Kidney (tissue), 22 donors: ENCODE results near the gene CHRM2. TPM values are rescaled to one million over a fixed set of nuclear protein-coding genes. Genes with fewer than 3 reads are reported as not detected.
"Not testable (repeated sequence)": the region's sequence is repeated elsewhere in the genome, so short reads cannot be mapped to it uniquely, and the experiment has no call there.

Experiments used
- DNase-seq, 5 donors: peaks; one replicate each; pipeline ENCODE4 v3.0.0-alpha.2; 2013 to 2020
- FAIRE-seq: peaks from 2 replicates; lab custom pipeline; 2012; peaks lifted over from hg19 to GRCh38; lab: Jason Lieb, UNC
- H3K27ac ChIP-seq, 2 donors: one replicate each; pipeline ENCODE4 v1.7.0; 2013; ENCODE audit warnings: low read depth in 2 of 2, low read length in 2 of 2, inconsistent platforms in 1 of 2
- H3K27me3 ChIP-seq: one replicate; pipeline ENCODE4 v1.7.1; 2013; ENCODE audit warnings: low read length, inconsistent platforms; ENCODE audit not compliant: control insufficient read depth, insufficient read depth
- H3K36me3 ChIP-seq, 3 donors: one replicate each; pipeline versions ENCODE4 v1.7.0 to v1.7.1; 2013; ENCODE audit warnings: low read length in 3 of 3, control low read depth in 1 of 3, inconsistent platforms in 1 of 3; ENCODE audit not compliant: insufficient read depth in 3 of 3, control insufficient read depth in 2 of 3
- H3K4me1 ChIP-seq, 3 donors: one replicate each; pipeline versions ENCODE4 v1.7.0 to v1.7.1; 2013; ENCODE audit warnings: low read length in 3 of 3, inconsistent platforms in 1 of 3, low read depth in 1 of 3; ENCODE audit not compliant: control insufficient read depth in 2 of 3, insufficient read depth in 2 of 3
- H3K4me3 ChIP-seq, 3 donors: one replicate each; pipeline versions ENCODE4 v1.7.0 to v1.8.1; 2013; ENCODE audit warnings: low read length in 3 of 3, control low read depth in 1 of 3, inconsistent platforms in 1 of 3
- H3K9ac ChIP-seq, 3 donors: one replicate each; pipeline versions ENCODE4 v1.7.0 to v1.7.1; 2013; ENCODE audit warnings: low read length in 3 of 3, control low read depth in 1 of 3, inconsistent platforms in 1 of 3
- H3K9me3 ChIP-seq, 3 donors: one replicate each; pipeline versions ENCODE4 v1.7.0 to v1.7.1; 2013; ENCODE audit warnings: low read length in 3 of 3, control low read depth in 1 of 3, inconsistent platforms in 1 of 3; ENCODE audit not compliant: control insufficient read depth in 2 of 3, insufficient read depth in 1 of 3
- intact Hi-C: fragments of 100-400 bp; cut with DNase I; formaldehyde crosslinking; loops from one replicate; pipeline ENCODE4 v1.11.1; 2022
- long read RNA-seq, 10 donors: library from polyadenylated mRNA in 1 of 10; unstranded in 1 of 10; transcript quantifications; one replicate each; pipeline ENCODE4 v2.0.0 and lab custom pipeline, GENCODE V29; 2021 to 2026
- polyA plus RNA-seq: library from polyadenylated mRNA; stranded (reverse); fragments of 350-450 nt; fragmentation: Illumina TruSeq; extraction: RNeasy Lipid Tissue Mini Kit (QIAGEN cat#74804); gene quantifications from one replicate; pipeline ENCODE4 v1.2.3, GENCODE V29; 2014; ENCODE audit warnings: low read depth, low replicate concordance; ENCODE audit not compliant: insufficient read depth
- total RNA-seq: library from RNA; stranded (reverse); fragmentation: NEBNext Ultra II Directional; extraction: Animal tissue kit (Norgen Biotek cat#: 25700); gene quantifications from one replicate; pipeline ENCODE4 v1.2.1, GENCODE V29; 2021
- TF ChIP-seq, protein P1 (sequence below): IDR thresholded peaks from 3 replicates; pipeline ENCODE4 v1.5.1; 2012; ENCODE audit warnings: mild to moderate bottlenecking, moderate library complexity, borderline replicate concordance; ENCODE audit not compliant: insufficient read depth; ENCODE audit errors: extremely low read depth
- donor health status: control.
- donor health status: control.
- donor health status: control.
- donor health status: control.
- donor health status: control.
- donor health status: DM: yes; HTN: yes; CAD: no.
- donor health status: Normal renal cell carcinoma (clear cell type).

The CHRM2 gene
- not detected for total RNA-seq
- polyA plus RNA-seq = not detected
- long read RNA-seq, donor 1 = 0 reads
- long read RNA-seq, donor 2 = 0 reads
- long read RNA-seq, donor 3 = 0 reads
- long read RNA-seq, donor 4 = 0 reads
- long read RNA-seq, donor 5 = 0 reads
- long read RNA-seq, donor 6 = 0 reads
- long read RNA-seq, donor 7 = 0 reads
- long read RNA-seq, donor 8, partial matches to known transcripts = 0 of 1 reads
- long read RNA-seq, donor 8, other reads (novel, unspliced or antisense) = 0 of 1 reads
- long read RNA-seq, donor 9 = 0 reads
- long read RNA-seq, donor 10 = 0 reads

GRCh38 chr7:136868496-136869000 is at the start of gene CHRM2:
Gene CHRM2 (plus strand): TSS chr7:136868652. CDS start chr7:137014866, 146,214 bp downstream.
- Histone ChIP-seq H3K27me3 (peaks cover 18% of the 10 kb centered on the region), H3K9me3 (no peaks in the 10 kb centered on the region), H3K4me1 (no peaks in the 10 kb centered on the region), H3K4me3 (peak within 1 kb of the TSS in 1 of 3 donors; percentile 36), H3K27ac (no peak within 1 kb of the TSS), H3K36me3 (no peaks in the 10 kb centered on the region), H3K9ac (no peak within 1 kb of the TSS)
- FAIRE-seq (no peak), DNase-seq (peak in 4 of 5 donors; percentile 10 to 34 (median 23))
- TF ChIP-seq, protein P1, sequence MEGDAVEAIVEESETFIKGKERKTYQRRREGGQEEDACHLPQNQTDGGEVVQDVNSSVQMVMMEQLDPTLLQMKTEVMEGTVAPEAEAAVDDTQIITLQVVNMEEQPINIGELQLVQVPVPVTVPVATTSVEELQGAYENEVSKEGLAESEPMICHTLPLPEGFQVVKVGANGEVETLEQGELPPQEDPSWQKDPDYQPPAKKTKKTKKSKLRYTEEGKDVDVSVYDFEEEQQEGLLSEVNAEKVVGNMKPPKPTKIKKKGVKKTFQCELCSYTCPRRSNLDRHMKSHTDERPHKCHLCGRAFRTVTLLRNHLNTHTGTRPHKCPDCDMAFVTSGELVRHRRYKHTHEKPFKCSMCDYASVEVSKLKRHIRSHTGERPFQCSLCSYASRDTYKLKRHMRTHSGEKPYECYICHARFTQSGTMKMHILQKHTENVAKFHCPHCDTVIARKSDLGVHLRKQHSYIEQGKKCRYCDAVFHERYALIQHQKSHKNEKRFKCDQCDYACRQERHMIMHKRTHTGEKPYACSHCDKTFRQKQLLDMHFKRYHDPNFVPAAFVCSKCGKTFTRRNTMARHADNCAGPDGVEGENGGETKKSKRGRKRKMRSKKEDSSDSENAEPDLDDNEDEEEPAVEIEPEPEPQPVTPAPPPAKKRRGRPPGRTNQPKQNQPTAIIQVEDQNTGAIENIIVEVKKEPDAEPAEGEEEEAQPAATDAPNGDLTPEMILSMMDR = no peak
- intact Hi-C loops = no loop called here

- H3K9me3 ChIP-seq, intact Hi-C loops, DNase-seq, H3K9ac ChIP-seq, H3K27me3 ChIP-seq, H3K27ac ChIP-seq, FAIRE-seq, H3K36me3 ChIP-seq, H3K4me3 ChIP-seq, H3K4me1 ChIP-seq: not testable (repeated sequence)
These were observed 37.1 kb upstream of the CHRM2 start for GRCh38 chr7:136831398-136831797.

- intact Hi-C loops = no loop called here
- no peak for FAIRE-seq
- H3K9ac ChIP-seq = no peak overlapping the region
- no peaks in the 10 kb centered on the region for H3K27me3 ChIP-seq
- no peak overlapping the region for H3K4me3 ChIP-seq
- H3K36me3 ChIP-seq = no peaks in the 10 kb centered on the region
- H3K4me1 ChIP-seq = no peaks in the 10 kb centered on the region
- no peak for DNase-seq
- H3K27ac ChIP-seq = no peak overlapping the region
- no peaks in the 10 kb centered on the region for H3K9me3 ChIP-seq
- TF ChIP-seq, protein P1 = no peak
These were observed 22.5 kb upstream of the CHRM2 start for GRCh38 chr7:136845899-136846465.

DNA sequence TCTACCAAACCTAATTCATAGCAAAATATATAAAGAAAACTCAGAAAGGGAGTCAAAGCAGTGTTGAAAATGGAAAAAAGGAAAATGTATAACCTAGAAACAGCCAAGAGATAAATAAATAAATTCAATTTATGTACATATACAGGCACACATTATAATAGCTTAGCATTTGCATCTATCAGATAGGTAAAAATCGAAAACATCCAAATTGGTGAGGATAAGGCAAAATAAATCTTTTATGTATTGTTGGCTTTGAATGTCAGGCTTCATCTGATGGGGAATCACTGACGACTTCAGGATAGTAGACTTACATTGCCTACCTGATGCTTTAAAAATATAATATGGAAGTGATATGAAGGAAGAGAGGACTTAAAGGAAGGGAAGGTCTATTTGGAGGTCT is 20.6 kb upstream of the CHRM2 start:
- intact Hi-C loops = no loop called here
- Histone ChIP-seq H3K4me1 (no peaks in the 10 kb centered on the region), H3K36me3 (no peaks in the 10 kb centered on the region), H3K4me3 (no peak overlapping the region), H3K9me3 (no peaks in the 10 kb centered on the region), H3K27ac (no peak overlapping the region), H3K9ac (no peak overlapping the region), H3K27me3 (no peaks in the 10 kb centered on the region)
- FAIRE-seq = no peak
- TF ChIP-seq, protein P1 = no peak
- DNase-seq = no peak
